Suppressor macrophage (primary cell): ENCODE results near the gene MAGEB4.
"Not testable (repeated sequence)": the region's sequence is repeated elsewhere in the genome, so short reads cannot be mapped to it uniquely, and the experiment has no call there.

Experiments used
- DNase-seq, 4 experiments: peaks; one replicate each; pipeline ENCODE4 v3.0.0-alpha.2; 2020 to 2022
- total RNA-seq, 17 experiments: gene quantifications; one replicate each; lab custom pipeline; 2026; ENCODE audit warnings: mixed read lengths in 6 of 17, inconsistent platforms in 3 of 17; lab: John Stamatoyannopoulos, UW

The MAGEB4 gene, protein sequence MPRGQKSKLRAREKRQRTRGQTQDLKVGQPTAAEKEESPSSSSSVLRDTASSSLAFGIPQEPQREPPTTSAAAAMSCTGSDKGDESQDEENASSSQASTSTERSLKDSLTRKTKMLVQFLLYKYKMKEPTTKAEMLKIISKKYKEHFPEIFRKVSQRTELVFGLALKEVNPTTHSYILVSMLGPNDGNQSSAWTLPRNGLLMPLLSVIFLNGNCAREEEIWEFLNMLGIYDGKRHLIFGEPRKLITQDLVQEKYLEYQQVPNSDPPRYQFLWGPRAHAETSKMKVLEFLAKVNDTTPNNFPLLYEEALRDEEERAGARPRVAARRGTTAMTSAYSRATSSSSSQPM
- total RNA-seq: 0 to 0.77 (median 0) reads per million in 17 experiments

- no peak for DNase-seq
Measured at GRCh38 chrX:30241724-30242415, at the start of gene MAGEB4. MAGEB4 (plus strand) TSS chrX:30242000; CDS start chrX:30242136, 136 bp downstream.

DNA sequence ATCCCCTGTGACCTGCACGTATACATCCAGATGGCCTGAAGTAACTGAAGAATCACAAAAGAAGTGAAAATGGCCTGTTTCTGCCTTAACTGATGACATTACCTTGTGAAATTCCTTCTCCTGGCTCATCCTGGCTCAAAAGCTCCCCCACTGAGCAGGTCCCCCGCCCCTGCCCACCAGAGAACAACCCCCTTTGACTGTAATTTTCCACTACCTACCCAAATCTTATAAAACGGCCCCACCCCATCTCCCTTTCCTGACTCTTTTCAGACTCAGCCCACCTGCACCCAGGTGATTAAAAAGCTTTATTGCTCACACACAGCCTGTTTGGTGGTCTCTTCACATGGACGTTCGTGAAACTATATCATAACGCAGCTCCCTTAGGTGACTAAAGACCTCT, 47.9 kb upstream of the MAGEB4 start:
- DNase-seq: not testable (repeated sequence)

GRCh38 chrX:30196322-30196721, 45.5 kb upstream of the MAGEB4 start:
- DNase-seq: no peak

DNA sequence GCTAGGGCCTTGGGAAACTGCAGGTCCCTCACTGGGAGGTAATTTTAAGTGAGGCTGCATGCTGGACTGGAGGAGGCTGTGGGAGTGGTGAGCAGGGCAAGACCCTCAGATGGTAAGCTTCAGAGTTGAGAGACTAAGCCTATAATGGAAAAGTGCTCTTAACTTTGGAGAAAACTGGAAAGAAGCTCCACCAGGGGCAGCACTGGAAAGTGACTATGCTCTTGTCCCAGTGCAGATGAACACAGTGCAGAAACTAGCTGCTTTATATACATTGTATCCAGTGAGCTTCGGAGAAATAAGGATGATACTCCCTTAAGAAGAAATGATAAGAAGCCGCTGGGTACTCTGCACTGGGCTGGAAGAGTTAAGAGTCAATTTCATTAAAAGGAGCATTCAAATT, 29.6 kb upstream of the MAGEB4 start:
- no peak for DNase-seq

DNA sequence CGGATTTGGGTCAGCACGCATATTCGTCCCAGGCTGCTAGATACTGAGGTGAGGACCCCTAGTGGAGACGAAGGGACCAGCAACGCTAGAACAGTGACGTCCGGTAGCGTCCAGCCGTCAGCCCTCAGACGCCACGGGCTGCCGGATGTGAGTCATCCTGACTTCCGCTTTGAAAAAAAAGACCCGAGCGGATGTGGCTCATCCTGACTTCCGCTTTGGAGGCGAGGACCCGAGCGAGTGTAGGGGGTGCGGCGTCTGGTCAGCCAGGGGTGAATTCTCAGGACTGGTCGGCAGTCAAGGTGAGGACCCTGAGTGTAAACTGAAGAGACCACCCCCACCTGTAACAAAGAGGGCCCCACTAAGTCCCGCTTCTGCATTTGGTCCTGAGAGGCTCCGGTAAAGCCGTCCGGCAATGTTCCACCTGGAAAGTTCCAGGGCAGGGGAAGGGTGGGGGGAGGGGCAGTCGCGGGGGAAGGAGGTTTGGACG, 26.4 kb upstream of the MAGEB4 start, which contains the start of gene MAGEB2:
Gene MAGEB2, plus strand, starts transcription at position 207 of the 487 bp plus-strand sequence. CDS start 3,018 bp downstream, outside the sequence.
- DNase-seq: no peak

GRCh38 chrX:30217465-30217864, 24.3 kb upstream of the MAGEB4 start:
- DNase-seq: no peak

- no peak for DNase-seq
Measured at GRCh38 chrX:30219372-30219771, 22.4 kb upstream of the MAGEB4 start.

GRCh38 chrX:30220661-30221060, 21.1 kb upstream of the MAGEB4 start:
- no peak for DNase-seq

DNA sequence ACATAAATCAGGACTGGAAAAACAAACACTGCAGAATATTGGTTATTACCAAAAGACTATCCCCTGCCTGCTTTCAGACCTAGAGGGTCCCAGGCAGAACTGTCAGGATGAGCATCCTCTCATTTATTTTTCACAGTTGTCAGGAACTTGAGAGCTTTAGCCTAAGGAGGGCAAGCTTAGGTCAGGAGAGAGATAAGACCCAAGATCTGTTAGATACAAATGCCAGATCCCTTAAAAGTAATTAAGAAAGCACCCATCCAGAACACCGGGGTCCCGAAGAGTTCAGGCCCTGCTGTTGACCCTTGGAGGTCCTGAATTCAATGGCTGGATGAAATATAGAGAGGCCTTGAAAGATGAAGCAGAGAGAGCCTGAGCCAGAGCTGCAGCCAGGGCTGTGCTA, 17.3 kb upstream of the MAGEB4 start:
- DNase-seq: no peak

- no peak for DNase-seq
Measured at GRCh38 chrX:30228526-30228925, 13.3 kb upstream of the MAGEB4 start.

DNA sequence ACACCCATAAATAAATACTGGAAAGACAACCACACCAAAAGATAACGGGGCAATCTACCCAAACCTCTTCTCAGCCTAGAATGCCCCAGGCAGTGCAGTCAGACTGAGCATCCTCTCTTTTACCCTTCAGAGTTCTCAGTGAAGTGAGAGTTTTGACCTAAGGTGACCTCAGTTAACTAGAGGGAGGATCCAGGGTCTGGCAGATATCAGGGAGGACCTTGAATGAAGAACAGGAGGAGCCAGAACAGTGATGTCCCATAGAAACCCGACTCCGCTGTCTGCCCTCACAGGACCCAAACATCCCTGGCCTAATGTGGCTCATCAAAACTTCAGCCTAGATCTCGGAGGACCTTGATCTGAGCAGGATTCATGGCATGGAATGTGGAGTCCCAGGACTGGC, 11.4 kb upstream of the MAGEB4 start, which contains the start of gene MAGEB3:
Gene MAGEB3, plus strand, starts transcription at position 263 of the 400 bp plus-strand sequence. CDS start 5,268 bp downstream, outside the sequence.
- no peak for DNase-seq

- no peak for DNase-seq
Measured at GRCh38 chrX:30246769-30247489, 5.1 kb downstream of the MAGEB4 start, which contains the start of gene MAGEB1. MAGEB1 (plus strand) TSS chrX:30247146; CDS start chrX:30250494, 3,348 bp downstream.

- no peak for DNase-seq
Measured at GRCh38 chrX:30248854-30249253, 7.1 kb downstream of the MAGEB4 start.

GRCh38 chrX:30253257-30253656, 11.5 kb downstream of the MAGEB4 start:
- no peak for DNase-seq

GRCh38 chrX:30259927-30260326, 18.1 kb downstream of the MAGEB4 start:
- DNase-seq: no peak

DNA sequence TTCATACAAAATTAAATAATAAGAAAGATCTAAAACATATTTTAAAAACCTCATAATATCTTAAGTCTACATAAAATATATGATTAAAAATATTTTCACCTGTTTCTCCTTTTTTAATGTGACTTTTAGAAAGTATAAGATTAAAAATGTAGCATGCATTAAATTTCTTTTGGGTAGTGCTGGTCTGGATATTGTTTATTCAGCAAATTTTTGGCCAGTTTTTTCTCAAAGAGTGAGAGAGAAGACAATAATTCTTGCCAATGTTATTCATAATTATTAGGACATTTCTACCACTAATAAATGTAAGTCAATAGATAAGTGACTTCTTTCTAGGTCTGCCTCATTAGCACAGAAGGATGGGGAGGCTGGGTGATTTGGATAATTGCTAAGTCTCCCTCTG, 19.2 kb downstream of the MAGEB4 start:
- DNase-seq: no peak

- DNase-seq: no peak
Measured at GRCh38 chrX:30262763-30263162, 21.0 kb downstream of the MAGEB4 start.

DNA sequence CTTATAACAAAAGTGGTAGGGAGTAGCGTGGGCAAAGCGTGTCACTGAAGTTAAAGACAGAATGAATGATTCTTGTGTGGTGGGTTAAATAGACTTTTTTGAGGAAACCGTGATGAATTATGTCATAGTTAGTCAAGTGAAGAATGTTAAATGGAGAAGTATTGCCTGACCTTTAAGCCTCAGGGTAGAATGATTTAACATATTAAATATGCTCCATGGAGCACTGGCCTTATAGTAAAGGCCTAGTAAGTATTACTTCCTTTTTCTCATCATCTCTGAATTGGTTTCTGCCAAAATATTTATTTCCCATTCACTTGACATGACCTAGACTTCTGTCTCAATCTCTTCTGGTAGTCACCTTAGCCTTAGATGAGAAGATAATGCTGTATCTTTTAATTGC, 28.8 kb downstream of the MAGEB4 start:
- DNase-seq: peak in 1 of 4 experiments; percentile 20

- DNase-seq: peak in 3 of 4 experiments; percentile 5 to 38 (median 21)
Measured at GRCh38 chrX:30275498-30275897, 33.7 kb downstream of the MAGEB4 start.

DNA sequence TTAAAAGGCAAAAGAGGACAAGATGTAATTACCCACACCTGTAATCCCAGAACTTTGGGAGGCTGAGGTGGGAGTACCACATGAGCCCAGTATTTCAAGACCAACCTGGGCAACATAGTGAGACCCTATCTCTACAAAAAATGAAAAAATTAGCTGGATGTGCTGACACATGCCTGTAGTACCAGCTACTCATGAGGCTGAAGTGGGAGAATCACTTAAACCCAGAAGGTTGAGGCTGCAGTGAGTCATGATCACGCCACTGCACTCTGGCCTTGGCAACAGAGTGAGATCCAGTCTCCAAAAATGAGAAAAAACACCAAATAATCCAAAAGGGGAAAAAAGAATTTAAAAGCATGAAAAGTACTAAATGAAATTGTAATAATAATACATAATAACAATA, 36.6 kb downstream of the MAGEB4 start:
- peak; percentile 23 to 52 (median 47) for DNase-seq

GRCh38 chrX:30280428-30280827, 38.6 kb downstream of the MAGEB4 start:
- no peak for DNase-seq

- DNase-seq: no peak
Measured at GRCh38 chrX:30282527-30282926, 40.7 kb downstream of the MAGEB4 start.
